ENCODE measurements around the gene CRK.
"Not testable (repeated sequence)": the region's sequence is repeated elsewhere in the genome, so short reads cannot be mapped to it uniquely, and the experiment has no call there.

DNA sequence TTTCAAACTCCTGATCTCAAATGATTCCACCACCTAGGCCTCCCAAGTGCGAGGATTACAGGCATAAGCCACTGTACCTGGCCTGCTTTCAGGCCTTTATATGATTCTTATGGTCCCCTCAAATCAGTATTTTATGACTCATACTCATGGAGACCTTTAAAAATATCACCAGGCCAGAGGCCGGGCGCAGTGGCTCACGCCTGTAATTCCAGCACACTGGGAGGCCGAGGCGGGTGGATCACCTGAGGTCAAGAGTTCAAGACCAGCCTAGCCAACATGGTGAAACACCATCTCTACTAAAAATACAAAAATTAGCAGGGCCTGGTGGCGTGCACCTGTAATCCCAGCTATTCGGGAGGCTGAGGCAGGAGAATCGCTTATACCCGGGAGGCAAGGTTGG lies 37.6 kb downstream of the CRK start:
- TF ChIP-seq, protein P1, sequence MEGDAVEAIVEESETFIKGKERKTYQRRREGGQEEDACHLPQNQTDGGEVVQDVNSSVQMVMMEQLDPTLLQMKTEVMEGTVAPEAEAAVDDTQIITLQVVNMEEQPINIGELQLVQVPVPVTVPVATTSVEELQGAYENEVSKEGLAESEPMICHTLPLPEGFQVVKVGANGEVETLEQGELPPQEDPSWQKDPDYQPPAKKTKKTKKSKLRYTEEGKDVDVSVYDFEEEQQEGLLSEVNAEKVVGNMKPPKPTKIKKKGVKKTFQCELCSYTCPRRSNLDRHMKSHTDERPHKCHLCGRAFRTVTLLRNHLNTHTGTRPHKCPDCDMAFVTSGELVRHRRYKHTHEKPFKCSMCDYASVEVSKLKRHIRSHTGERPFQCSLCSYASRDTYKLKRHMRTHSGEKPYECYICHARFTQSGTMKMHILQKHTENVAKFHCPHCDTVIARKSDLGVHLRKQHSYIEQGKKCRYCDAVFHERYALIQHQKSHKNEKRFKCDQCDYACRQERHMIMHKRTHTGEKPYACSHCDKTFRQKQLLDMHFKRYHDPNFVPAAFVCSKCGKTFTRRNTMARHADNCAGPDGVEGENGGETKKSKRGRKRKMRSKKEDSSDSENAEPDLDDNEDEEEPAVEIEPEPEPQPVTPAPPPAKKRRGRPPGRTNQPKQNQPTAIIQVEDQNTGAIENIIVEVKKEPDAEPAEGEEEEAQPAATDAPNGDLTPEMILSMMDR (IDR thresholded peaks at IDR 0.05; ENCODE audit: low read length): not testable (repeated sequence)
- TF ChIP-seq EZH2 (optimal IDR thresholded peaks at IDR 0.05; ENCODE audit: low read depth, low read length); EZH2phosphoT487 (IDR thresholded peaks at IDR 0.05; ENCODE audit: low read length): not testable (repeated sequence)

Data from MM.1S (cell line).